GM12873 (cell line): ENCODE results near the gene CA11.

ENCODE experiments used
- CTCF ChIP-seq: IDR thresholded peaks from 2 replicates; pipeline ENCODE4 v1.5.1; 2012; ENCODE audit warnings: low read depth, mild to moderate bottlenecking, moderate library complexity, low read length, control low read depth; ENCODE audit not compliant: insufficient read depth; ENCODE audit errors: missing control alignments

CA11 gene

DNA sequence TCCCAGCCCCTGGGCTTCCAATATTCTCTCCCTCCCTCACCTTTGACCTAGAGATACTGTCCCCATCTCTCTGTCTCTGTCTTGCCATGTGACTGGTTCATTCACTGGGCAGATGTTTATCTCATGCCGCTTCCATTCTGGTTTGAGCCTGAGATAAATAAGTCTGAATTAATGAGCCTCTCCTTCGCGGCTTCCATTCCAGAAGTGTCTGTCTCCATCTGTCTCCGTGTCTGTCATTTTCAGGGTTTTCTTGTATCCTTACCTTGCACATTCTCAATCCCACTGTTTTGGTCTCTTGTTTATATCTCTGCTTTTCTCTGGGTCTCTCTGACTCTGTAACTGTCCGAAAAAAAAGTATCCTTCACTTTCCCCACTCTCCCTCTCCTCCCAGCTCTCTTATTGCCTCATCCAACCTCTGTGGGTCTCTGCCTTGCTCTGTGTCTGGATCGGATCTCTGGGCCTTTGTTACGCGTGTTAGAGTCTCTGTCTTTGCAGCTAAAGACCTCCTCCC is 22.4 kb downstream of the CA11 start:
- no peak for TF ChIP-seq CTCF

- no peak for TF ChIP-seq CTCF
Observed at GRCh38 chr19:48619692-48620585, 26.0 kb downstream of the CA11 start.

GRCh38 chr19:48618916-48619691 is 26.9 kb downstream of the CA11 start, which contains the start of the genes RPL18 and SPHK2:
Gene RPL18, minus strand, starts transcription at chr19:48619178. Its CDS starts 35 bp downstream, at chr19:48619143.
Gene SPHK2, plus strand, starts transcription at chr19:48619506. Its CDS starts 1,009 bp downstream, at chr19:48620515.
- no peak for TF ChIP-seq CTCF

- no peak for TF ChIP-seq CTCF
Observed at GRCh38 chr19:48618278-48618915, 27.6 kb downstream of the CA11 start.

DNA sequence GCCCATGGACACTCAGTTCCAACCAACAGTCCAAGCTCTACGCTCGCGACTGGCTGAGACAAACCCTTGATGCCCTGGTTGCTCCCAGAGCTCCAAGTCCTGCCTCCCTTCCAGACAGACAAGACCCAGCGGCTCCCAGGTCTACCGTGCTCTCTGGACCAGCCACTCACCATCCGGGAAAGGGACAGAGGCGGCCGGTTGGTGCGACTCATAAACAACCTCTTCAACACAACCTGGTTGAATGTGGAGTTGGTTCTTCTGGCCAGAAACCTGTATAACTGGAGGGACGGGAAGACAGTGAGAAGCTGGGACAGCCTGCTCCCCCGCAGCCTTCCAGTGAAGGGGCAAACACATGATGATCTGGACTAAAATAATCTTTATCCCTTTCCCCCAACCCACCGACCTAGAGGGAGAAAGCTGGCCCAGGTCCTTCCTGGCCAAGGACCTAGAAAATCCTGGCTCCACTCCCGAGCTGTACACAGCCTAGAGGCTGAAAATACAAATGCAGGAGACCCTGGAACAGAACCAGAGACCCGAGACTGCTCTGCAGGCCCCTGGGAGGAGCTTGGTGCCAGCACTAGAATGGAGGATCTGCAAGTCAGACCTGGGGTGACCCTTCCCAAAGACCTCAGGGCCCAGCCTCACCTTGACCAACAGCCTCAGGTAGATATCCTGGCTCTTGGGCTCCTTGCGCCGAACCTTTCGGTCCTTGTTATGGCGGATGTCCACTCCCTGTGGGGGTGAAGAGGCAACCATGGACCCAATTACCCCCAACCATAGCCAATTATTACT is 28.6 kb downstream of the CA11 start:
- no peak for TF ChIP-seq CTCF

- no peak for TF ChIP-seq CTCF
Observed at GRCh38 chr19:48616491-48617056, 29.4 kb downstream of the CA11 start.
